H1 (cell line): ENCODE data around the gene IFNL1. TPM values are rescaled to one million over a fixed set of nuclear protein-coding genes. Genes with fewer than 3 reads are reported as not detected.

ENCODE experiments used
- CREB1 ChIP-seq: IDR thresholded peaks from 2 replicates; pipeline ENCODE4 v1.6.1; 2012; ENCODE audit warnings: inconsistent platforms
- HDAC6 ChIP-seq: IDR thresholded peaks from one replicate; pipeline ENCODE4 v1.7.1; 2012; ENCODE audit warnings: low read depth, mild to moderate bottlenecking, inconsistent platforms, low read length, moderate library complexity
- KDM1A ChIP-seq: fragments of 200-600, 300-600 bp; sonication (generic); IDR thresholded peaks from 2 replicates; pipeline ENCODE4 v1.7.1; 2016; ENCODE audit warnings: mild to moderate bottlenecking, low read length, borderline replicate concordance
- POLR2AphosphoS5 ChIP-seq: IDR thresholded peaks from 2 replicates; pipeline ENCODE4 v1.6.1; 2011; ENCODE audit warnings: low read depth, low read length
- SUZ12 ChIP-seq: fragments of 200-600 bp; sonication (generic); IDR thresholded peaks from 2 replicates; pipeline ENCODE4 v1.6.1; 2012; ENCODE audit warnings: mild to moderate bottlenecking, inconsistent platforms, low read length, moderate library complexity, mixed read lengths
- TAF7 ChIP-seq: optimal IDR thresholded peaks from 2 replicates; pipeline ENCODE3; 2011; ENCODE audit warnings: low read depth, mild to moderate bottlenecking, inconsistent platforms, low read length, moderate library complexity, borderline replicate concordance
- polyA plus RNA-seq, 7 experiments: library from polyadenylated mRNA; depleted of rRNA in 3 of 7; stranded (reverse) in 5 of 7; unstranded in 2 of 7; fragments of >200 nt in 5 of 7; fragments of 200-250 nt in 2 of 7; gene quantifications; 1 replicate in 5 of 7; 2 replicates in 1 of 7; 4 replicates in 1 of 7; pipeline versions ENCODE4 v1.2.1 to v1.2.3, GENCODE V29; 2011 to 2013; ENCODE audit warnings: missing spikeins in 2 of 7, mixed read lengths in 2 of 7
- total RNA-seq: library from RNA; stranded (reverse); fragmentation: NEBNext Ultra II Directional; extraction: Animal tissue kit (Norgen Biotek cat#: 25700); gene quantifications from 2 replicates; pipeline ENCODE4 v1.2.1, GENCODE V29; 2021
- TF ChIP-seq, protein P1 (sequence below): fragments of 300-600 bp; sonication (generic); IDR thresholded peaks from 2 replicates; pipeline ENCODE4 v1.7.1; 2012; ENCODE audit warnings: low read length, moderate library complexity, mild to moderate bottlenecking, inconsistent platforms; ENCODE audit not compliant: insufficient replicate concordance

The IFNL1 gene
- total and polyA plus RNA-seq, 2 of the 8 experiments (the other 6 are each of a cell fraction or from before 2014, with no cell fraction given): not detected

GRCh38 chr19:39318690-39319089 lies 22.5 kb downstream of the IFNL1 start (continued):
- TF ChIP-seq, protein P1, sequence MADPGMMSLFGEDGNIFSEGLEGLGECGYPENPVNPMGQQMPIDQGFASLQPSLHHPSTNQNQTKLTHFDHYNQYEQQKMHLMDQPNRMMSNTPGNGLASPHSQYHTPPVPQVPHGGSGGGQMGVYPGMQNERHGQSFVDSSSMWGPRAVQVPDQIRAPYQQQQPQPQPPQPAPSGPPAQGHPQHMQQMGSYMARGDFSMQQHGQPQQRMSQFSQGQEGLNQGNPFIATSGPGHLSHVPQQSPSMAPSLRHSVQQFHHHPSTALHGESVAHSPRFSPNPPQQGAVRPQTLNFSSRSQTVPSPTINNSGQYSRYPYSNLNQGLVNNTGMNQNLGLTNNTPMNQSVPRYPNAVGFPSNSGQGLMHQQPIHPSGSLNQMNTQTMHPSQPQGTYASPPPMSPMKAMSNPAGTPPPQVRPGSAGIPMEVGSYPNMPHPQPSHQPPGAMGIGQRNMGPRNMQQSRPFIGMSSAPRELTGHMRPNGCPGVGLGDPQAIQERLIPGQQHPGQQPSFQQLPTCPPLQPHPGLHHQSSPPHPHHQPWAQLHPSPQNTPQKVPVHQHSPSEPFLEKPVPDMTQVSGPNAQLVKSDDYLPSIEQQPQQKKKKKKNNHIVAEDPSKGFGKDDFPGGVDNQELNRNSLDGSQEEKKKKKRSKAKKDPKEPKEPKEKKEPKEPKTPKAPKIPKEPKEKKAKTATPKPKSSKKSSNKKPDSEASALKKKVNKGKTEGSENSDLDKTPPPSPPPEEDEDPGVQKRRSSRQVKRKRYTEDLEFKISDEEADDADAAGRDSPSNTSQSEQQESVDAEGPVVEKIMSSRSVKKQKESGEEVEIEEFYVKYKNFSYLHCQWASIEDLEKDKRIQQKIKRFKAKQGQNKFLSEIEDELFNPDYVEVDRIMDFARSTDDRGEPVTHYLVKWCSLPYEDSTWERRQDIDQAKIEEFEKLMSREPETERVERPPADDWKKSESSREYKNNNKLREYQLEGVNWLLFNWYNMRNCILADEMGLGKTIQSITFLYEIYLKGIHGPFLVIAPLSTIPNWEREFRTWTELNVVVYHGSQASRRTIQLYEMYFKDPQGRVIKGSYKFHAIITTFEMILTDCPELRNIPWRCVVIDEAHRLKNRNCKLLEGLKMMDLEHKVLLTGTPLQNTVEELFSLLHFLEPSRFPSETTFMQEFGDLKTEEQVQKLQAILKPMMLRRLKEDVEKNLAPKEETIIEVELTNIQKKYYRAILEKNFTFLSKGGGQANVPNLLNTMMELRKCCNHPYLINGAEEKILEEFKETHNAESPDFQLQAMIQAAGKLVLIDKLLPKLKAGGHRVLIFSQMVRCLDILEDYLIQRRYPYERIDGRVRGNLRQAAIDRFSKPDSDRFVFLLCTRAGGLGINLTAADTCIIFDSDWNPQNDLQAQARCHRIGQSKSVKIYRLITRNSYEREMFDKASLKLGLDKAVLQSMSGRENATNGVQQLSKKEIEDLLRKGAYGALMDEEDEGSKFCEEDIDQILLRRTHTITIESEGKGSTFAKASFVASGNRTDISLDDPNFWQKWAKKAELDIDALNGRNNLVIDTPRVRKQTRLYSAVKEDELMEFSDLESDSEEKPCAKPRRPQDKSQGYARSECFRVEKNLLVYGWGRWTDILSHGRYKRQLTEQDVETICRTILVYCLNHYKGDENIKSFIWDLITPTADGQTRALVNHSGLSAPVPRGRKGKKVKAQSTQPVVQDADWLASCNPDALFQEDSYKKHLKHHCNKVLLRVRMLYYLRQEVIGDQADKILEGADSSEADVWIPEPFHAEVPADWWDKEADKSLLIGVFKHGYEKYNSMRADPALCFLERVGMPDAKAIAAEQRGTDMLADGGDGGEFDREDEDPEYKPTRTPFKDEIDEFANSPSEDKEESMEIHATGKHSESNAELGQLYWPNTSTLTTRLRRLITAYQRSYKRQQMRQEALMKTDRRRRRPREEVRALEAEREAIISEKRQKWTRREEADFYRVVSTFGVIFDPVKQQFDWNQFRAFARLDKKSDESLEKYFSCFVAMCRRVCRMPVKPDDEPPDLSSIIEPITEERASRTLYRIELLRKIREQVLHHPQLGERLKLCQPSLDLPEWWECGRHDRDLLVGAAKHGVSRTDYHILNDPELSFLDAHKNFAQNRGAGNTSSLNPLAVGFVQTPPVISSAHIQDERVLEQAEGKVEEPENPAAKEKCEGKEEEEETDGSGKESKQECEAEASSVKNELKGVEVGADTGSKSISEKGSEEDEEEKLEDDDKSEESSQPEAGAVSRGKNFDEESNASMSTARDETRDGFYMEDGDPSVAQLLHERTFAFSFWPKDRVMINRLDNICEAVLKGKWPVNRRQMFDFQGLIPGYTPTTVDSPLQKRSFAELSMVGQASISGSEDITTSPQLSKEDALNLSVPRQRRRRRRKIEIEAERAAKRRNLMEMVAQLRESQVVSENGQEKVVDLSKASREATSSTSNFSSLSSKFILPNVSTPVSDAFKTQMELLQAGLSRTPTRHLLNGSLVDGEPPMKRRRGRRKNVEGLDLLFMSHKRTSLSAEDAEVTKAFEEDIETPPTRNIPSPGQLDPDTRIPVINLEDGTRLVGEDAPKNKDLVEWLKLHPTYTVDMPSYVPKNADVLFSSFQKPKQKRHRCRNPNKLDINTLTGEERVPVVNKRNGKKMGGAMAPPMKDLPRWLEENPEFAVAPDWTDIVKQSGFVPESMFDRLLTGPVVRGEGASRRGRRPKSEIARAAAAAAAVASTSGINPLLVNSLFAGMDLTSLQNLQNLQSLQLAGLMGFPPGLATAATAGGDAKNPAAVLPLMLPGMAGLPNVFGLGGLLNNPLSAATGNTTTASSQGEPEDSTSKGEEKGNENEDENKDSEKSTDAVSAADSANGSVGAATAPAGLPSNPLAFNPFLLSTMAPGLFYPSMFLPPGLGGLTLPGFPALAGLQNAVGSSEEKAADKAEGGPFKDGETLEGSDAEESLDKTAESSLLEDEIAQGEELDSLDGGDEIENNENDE: no peak
- TF ChIP-seq KDM1A (no peak), HDAC6 (no peak), SUZ12 (no peak), POLR2AphosphoS5 (no peak), CREB1 (no peak), TAF7 (no peak)
